IMR-90 (cell line): ENCODE results near the gene PTCH1. TPM values are rescaled to one million over a fixed set of nuclear protein-coding genes. Genes with fewer than 3 reads are reported as not detected.

Experiments used
- ATAC-seq: fragments of 200-7000 bp; cut with Tn5 transposase; 2 replicates; pipeline ENCODE4 v1.9.1; 2020; ENCODE audit warnings: low read depth, mild to moderate bottlenecking, moderate library complexity
- BruUV-seq: library from RNA; stranded (reverse); fragments of 400-500 nt; replicated peaks from 2 replicates; lab custom pipeline; 2021; lab: Mats Ljungman, UMichigan
- CTCF ChIA-PET: fragments of 300-600 bp; formaldehyde crosslinking; extraction: SDS; loops from one replicate; lab custom pipeline; 2021; ENCODE audit warnings: antibody characterized with exemption; lab: Yijun Ruan, JAX
- POLR2A ChIA-PET: fragments of 300-600 bp; sonication (Branson Sonifier 250); formaldehyde crosslinking; loops from one replicate; lab custom pipeline; 2022; ENCODE audit warnings: antibody characterized with exemption; ENCODE audit not compliant: unreplicated experiment; lab: Charles Lee
- DNase-seq: peaks from one replicate; pipeline ENCODE4 v3.0.0; 2013
- H2AFZ ChIP-seq: replicated peaks from 2 replicates; pipeline ENCODE3; 2013; ENCODE audit warnings: low read length, mild to moderate bottlenecking; ENCODE audit not compliant: poor library complexity
- H2AK5ac ChIP-seq: 2 replicates; pipeline ENCODE4 v1.6.1; 2013; ENCODE audit warnings: low read depth, low read length, inconsistent platforms
- H2AK9ac ChIP-seq: replicated peaks from 2 replicates; pipeline ENCODE3; 2013; ENCODE audit warnings: mild to moderate bottlenecking, low read depth, low read length, moderate library complexity; ENCODE audit not compliant: poor library complexity
- H2BK120ac ChIP-seq: 2 replicates; pipeline ENCODE4 v1.6.1; 2013; ENCODE audit warnings: low read depth, low read length, inconsistent platforms
- H2BK15ac ChIP-seq: 3 replicates; pipeline ENCODE4 v1.6.1; 2013; ENCODE audit warnings: low read depth, low read length, inconsistent platforms
- H2BK20ac ChIP-seq: 2 replicates; pipeline ENCODE4 v1.6.1; 2013; ENCODE audit warnings: low read depth, mild to moderate bottlenecking, inconsistent platforms, low read length, moderate library complexity
- H2BK5ac ChIP-seq: 2 replicates; pipeline ENCODE4 v1.6.1; 2013; ENCODE audit warnings: mild to moderate bottlenecking, low read depth, low read length, inconsistent platforms; ENCODE audit not compliant: poor library complexity, severe bottlenecking
- H3K14ac ChIP-seq: replicated peaks from 2 replicates; pipeline ENCODE4 v1.6.1; 2013; ENCODE audit warnings: low read depth, low read length, inconsistent platforms
- H3K18ac ChIP-seq: 2 replicates; pipeline ENCODE4 v1.6.1; 2013; ENCODE audit warnings: low read depth, low read length, control low read depth
- H3K23ac ChIP-seq: 2 replicates; pipeline ENCODE4 v1.6.1; 2013; ENCODE audit warnings: low read depth, low read length, inconsistent platforms
- H3K27ac ChIP-seq: 2 replicates; pipeline ENCODE4 v1.5.1; 2013; ENCODE audit warnings: mild to moderate bottlenecking, control low read depth, low read length; ENCODE audit not compliant: insufficient read depth
- H3K27me3 ChIP-seq: 2 replicates; pipeline ENCODE4 v1.6.1; 2013; ENCODE audit warnings: low read length; ENCODE audit not compliant: control insufficient read depth, insufficient read depth
- H3K36me3 ChIP-seq: 2 replicates; pipeline ENCODE4 v1.6.1; 2013; ENCODE audit warnings: low read length, mixed read lengths; ENCODE audit not compliant: control insufficient read depth, insufficient read depth
- H3K4ac ChIP-seq: 2 replicates; pipeline ENCODE4 v1.6.1; 2013; ENCODE audit warnings: low read depth, low read length, inconsistent platforms
- H3K4me1 ChIP-seq: 2 replicates; pipeline ENCODE4 v1.6.1; 2013; ENCODE audit warnings: low read length, mixed read lengths; ENCODE audit not compliant: control insufficient read depth, insufficient read depth
- H3K4me2 ChIP-seq: 2 replicates; pipeline ENCODE4 v1.6.1; 2013; ENCODE audit warnings: low read depth, mild to moderate bottlenecking, control low read depth, low read length, moderate library complexity
- H3K4me3 ChIP-seq: 2 replicates; pipeline ENCODE4 v1.5.1; 2013; ENCODE audit warnings: low read depth, mild to moderate bottlenecking, control low read depth, low read length, moderate library complexity; ENCODE audit not compliant: insufficient read depth
- H3K56ac ChIP-seq: 2 replicates; pipeline ENCODE4 v1.6.1; 2013; ENCODE audit warnings: low read length, inconsistent platforms; ENCODE audit not compliant: insufficient read depth; ENCODE audit errors: extremely low read depth
- H3K79me1 ChIP-seq, 2 experiments: 2 replicates each; pipeline ENCODE4 v1.6.1; 2013; ENCODE audit warnings: low read length in 2 of 2, inconsistent platforms in 1 of 2, low read depth in 1 of 2
- H3K9ac ChIP-seq: 2 replicates; pipeline ENCODE4 v1.6.1; 2013; ENCODE audit warnings: low read depth, low read length, control low read depth
- H3K9me1 ChIP-seq: 2 replicates; pipeline ENCODE4 v1.6.1; 2013; ENCODE audit warnings: low read length, inconsistent platforms; ENCODE audit not compliant: insufficient read depth
- H3K9me3 ChIP-seq: 2 replicates; pipeline ENCODE4 v1.6.1; 2013; ENCODE audit warnings: low read length; ENCODE audit not compliant: control insufficient read depth, insufficient read depth
- H4K20me1 ChIP-seq: 2 replicates; pipeline ENCODE4 v1.6.1; 2013; ENCODE audit warnings: low read length, inconsistent platforms; ENCODE audit not compliant: insufficient read depth
- H4K5ac ChIP-seq: 2 replicates; pipeline ENCODE4 v1.6.1; 2013; ENCODE audit warnings: mild to moderate bottlenecking, low read depth, low read length, control low read depth
- H4K8ac ChIP-seq, 2 experiments: 2 replicates each; pipeline ENCODE4 v1.6.1; 2013; ENCODE audit warnings: low read depth in 2 of 2, low read length in 2 of 2, control low read depth in 1 of 2, inconsistent platforms in 1 of 2
- H4K91ac ChIP-seq: 2 replicates; pipeline ENCODE4 v1.6.1; 2013; ENCODE audit warnings: low read depth, low read length, inconsistent platforms; ENCODE audit not compliant: insufficient read depth
- MAZ ChIP-seq: IDR thresholded peaks from 2 replicates; pipeline ENCODE4 v1.6.1; 2012; ENCODE audit warnings: low read depth, mild to moderate bottlenecking, low read length, improper control_type of control experiment, moderate library complexity, borderline replicate concordance
- RAD21 ChIP-seq: IDR thresholded peaks from 2 replicates; pipeline ENCODE4 v1.6.1; 2012; ENCODE audit warnings: low read length, improper control_type of control experiment
- SMC3 ChIP-seq: fragments of 150-350 bp; IDR thresholded peaks from 2 replicates; pipeline ENCODE4 v1.6.1; 2016; ENCODE audit warnings: low read depth, mild to moderate bottlenecking, antibody characterized with exemption, low read length, moderate library complexity
- WGBS, 2 experiments: methylation state at CpG; one replicate each; pipeline versions ENCODE4 v1.1.5 to v1.1.7; 2013; ENCODE audit warnings: missing lambda C conversion rate in 2 of 2; ENCODE audit not compliant: insufficient read length in 1 of 2; ENCODE audit errors: extremely low coverage in 2 of 2; 5-methylcytosine and 5-hydroxymethylcytosine counted together
- dilution Hi-C: fragments of 300-500 bp; cut with HindIII; formaldehyde crosslinking; loops from one replicate; pipeline ENCODE4 v1.14.3; 2018; ENCODE audit warnings: low sequenced_read_pairs; ENCODE audit not compliant: unreplicated experiment
- in situ Hi-C: fragments of 300-500 bp; cut with MboI; formaldehyde crosslinking; loops from 3 replicates; pipeline ENCODE4 v1.14.3; 2019; ENCODE audit warnings: low sequenced_read_pairs, inconsistent platforms, mixed read lengths
- intact Hi-C: fragments of 100-400 bp; cut with micrococcal nuclease; formaldehyde crosslinking; loops from 2 replicates; pipeline ENCODE4 v1.10.0; 2022
- polyA plus RNA-seq, 3 experiments: library from polyadenylated mRNA; depleted of rRNA; stranded (reverse); fragments of >200 nt; gene quantifications; 2 replicates each; pipeline ENCODE4 v1.2.3, GENCODE V29; 2012; ENCODE audit warnings: low replicate concordance in 1 of 3
- total RNA-seq: library from RNA; depleted of rRNA; stranded (reverse); fragments of >200 nt; gene quantifications from 2 replicates; pipeline ENCODE4 v1.2.3, GENCODE V29; 2012

PTCH1 gene
- total and polyA plus RNA-seq, 2 of the 4 experiments (the other 2 are of a cell fraction), result 4.1 to 5.0 TPM

GRCh38 chr9:95458666-95459065 is 58.1 kb downstream of the PTCH1 start:
- Histone ChIP-seq H4K20me1 (no peaks in the 10 kb centered on the region; the same call in 1 of the 2 replicates), H2BK5ac (no peak overlapping the region), H2AK5ac (peak overlapping the region; percentile 31), H2BK20ac (peak overlapping the region; percentile 81), H3K4me3 (no peak overlapping the region), H4K91ac (peak overlapping the region; percentile 44; the same call in 1 of the 2 replicates), H2AFZ (no peak overlapping the region), H3K4me2 (no peak overlapping the region), H3K36me3 (peaks cover 42% of the 10 kb centered on the region), H3K23ac (peak overlapping the region; percentile 33), H2BK15ac (peak overlapping the region; percentile 62; the same call in 1 of the 3 replicates), H3K14ac (peak overlapping the region; percentile 57), H3K9me1 (peaks cover 38% of the 10 kb centered on the region), H2AK9ac (no peak overlapping the region), H2BK120ac (peak overlapping the region; percentile 90; the same call in 1 of the 2 replicates), H3K9ac (no peak overlapping the region), H4K8ac (peak overlapping the region in 1 of 2 experiments; percentile 48; a peak in 1 of 4 replicates), H3K27ac (no peak overlapping the region), H3K4ac (peak overlapping the region; percentile 87), H3K27me3 (no peaks in the 10 kb centered on the region), H3K18ac (peak overlapping the region; percentile 45; the same call in 1 of the 2 replicates), H3K79me1 (peaks cover 0 to 19% of the 10 kb centered on the region in 2 experiments; a peak in 1 of 4 replicates), H3K9me3 (no peaks in the 10 kb centered on the region), H3K4me1 (peaks cover 41% of the 10 kb centered on the region), H4K5ac (peak overlapping the region; percentile 18; the same call in 1 of the 2 replicates), H3K56ac (no peak overlapping the region)
- POLR2A ChIA-PET, result no interaction called here
- intact Hi-C loops (no loop called here), in situ Hi-C loops (no loop called here), dilution Hi-C loops (no loop called here)
- no peak for ATAC-seq
- WGBS, 2 experiments, result 33% methylated on average over 1 of the region's 6 CpGs; no CpG with 5 or more reads in 1 of the 2 experiments
- no peak for DNase-seq
- CTCF ChIA-PET, result no interaction called here
- no peak for TF ChIP-seq SMC3
- TF ChIP-seq RAD21, result no peak
- no peak for TF ChIP-seq MAZ
- no TSS peak for BruUV-seq
